ENCODE measurements around the gene CDC42EP5.

CDC42EP5 gene

DNA sequence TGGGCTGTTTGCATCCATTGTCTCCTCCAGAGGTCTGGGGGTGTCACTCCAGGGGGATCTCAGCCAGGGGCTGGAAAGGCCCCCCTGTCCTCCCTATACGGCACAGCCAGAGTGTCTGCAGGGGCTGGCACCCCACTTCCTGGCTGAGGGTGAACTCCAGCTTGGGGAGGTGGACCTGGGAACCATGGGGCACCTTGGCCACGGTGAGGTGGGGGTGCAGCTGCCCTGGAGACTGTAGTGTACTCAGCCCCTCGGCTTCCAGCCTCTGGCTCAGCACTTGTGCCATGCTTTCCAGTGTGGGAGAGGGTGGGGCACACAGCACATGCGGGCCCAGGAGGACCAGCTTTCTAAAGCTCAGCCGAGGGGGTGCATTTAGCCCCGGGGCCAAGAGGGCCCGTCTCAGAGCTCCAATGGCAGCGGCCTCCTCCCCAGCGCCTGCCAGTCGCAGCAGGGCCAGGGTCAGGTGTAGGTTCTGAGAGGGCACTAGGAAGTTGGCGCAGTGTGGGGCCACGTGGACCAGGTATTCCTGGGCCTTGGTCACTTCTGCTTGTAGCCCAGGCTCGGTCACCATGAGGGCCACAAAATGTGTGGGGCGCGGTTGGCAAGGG lies 10.9 kb downstream of the CDC42EP5 start:
- no peak for DNase-seq (ENCODE audit: extremely low read depth, low read depth)
- TF ChIP-seq, protein P1, sequence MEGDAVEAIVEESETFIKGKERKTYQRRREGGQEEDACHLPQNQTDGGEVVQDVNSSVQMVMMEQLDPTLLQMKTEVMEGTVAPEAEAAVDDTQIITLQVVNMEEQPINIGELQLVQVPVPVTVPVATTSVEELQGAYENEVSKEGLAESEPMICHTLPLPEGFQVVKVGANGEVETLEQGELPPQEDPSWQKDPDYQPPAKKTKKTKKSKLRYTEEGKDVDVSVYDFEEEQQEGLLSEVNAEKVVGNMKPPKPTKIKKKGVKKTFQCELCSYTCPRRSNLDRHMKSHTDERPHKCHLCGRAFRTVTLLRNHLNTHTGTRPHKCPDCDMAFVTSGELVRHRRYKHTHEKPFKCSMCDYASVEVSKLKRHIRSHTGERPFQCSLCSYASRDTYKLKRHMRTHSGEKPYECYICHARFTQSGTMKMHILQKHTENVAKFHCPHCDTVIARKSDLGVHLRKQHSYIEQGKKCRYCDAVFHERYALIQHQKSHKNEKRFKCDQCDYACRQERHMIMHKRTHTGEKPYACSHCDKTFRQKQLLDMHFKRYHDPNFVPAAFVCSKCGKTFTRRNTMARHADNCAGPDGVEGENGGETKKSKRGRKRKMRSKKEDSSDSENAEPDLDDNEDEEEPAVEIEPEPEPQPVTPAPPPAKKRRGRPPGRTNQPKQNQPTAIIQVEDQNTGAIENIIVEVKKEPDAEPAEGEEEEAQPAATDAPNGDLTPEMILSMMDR (IDR thresholded peaks at IDR 0.05; ENCODE audit: low read depth, low read length): no peak

DNA sequence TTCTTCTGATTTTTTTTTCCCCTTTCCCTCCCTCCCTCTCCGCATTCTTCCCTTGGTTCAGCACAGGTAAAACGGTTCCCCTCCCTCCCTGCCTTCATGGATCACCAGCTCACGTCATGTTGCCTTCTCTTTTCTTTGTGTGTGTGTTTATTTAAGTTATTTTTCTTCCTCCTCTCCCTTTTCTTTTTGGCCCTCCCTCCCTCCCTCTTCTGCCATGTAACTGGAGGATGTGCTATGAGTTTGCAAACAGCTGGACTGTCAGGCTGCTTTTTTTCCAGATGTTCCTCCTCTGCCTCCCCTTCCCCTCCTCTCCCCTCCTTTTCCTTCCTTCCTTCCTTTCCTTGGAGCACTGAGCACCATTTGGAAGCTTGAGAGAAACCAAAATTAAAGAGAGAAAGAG lies 11.5 kb downstream of the CDC42EP5 start:
- no peak for DNase-seq (ENCODE audit: extremely low read depth, low read depth)
- TF ChIP-seq, protein P1 (IDR thresholded peaks at IDR 0.05; ENCODE audit: low read depth, low read length): no peak

DNA sequence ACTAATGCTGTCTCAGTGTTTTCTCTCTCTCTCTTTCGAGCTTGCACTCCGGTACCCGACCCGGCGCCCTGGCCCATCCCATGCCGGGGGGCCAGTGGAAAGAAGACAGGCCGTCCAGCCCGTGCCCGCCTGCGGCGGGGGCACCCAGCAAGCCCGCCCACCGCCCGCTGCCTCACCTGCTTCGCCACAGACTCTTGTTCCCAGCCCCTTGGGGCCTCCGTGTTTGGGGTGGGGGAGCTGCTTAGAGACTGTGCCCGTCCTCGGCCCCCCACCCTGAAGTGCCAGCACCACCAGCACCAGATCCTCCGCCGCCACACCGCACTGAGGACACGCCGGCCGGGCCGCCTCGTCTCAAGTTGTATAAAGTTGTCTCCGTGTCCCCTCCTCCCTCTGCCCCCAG lies 11.9 kb downstream of the CDC42EP5 start:
- no peak for DNase-seq (ENCODE audit: extremely low read depth, low read depth)
- TF ChIP-seq, protein P1 (IDR thresholded peaks at IDR 0.05; ENCODE audit: low read depth, low read length): no peak

DNA sequence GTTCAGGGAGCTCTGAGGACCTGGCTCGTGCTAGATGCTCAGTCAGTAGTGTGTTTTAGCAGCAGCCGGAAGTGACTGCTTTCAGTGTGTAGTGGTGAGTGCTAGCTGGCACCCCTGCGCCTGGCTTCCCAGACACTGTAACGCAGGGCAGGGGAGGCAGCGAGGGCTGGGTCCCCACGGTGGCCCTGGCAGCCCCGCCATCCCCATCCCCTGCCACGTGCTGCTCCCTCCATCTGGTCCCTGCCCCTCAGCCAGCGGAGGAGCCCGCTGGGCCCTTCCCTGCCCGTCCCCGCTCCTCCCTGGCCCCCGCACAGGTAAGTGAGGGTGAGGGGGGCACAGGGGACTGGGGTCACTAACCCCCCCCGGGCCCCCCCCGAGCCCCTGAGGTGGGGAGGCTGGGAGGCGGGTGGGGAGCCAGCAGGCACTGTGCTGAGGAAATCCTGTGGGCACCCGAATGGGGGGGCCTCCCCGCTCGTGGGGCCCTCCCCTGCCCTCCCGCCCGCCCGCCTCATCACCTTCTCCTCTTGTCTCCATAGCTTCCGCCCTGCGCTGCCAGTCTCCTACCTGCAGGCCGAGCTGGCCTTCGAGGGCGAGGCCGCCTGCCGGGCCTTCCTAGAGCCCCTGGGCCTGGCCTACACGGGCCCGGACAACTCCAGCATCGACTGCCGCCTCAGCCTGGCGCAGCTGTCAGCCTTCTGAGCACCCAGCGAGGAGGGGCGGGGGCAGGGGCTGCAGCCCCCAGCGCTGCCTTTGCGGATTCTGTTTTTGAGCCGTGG lies 12.7 kb downstream of the CDC42EP5 start:
- no peak for DNase-seq (ENCODE audit: extremely low read depth, low read depth)
- TF ChIP-seq, protein P1 (IDR thresholded peaks at IDR 0.05; ENCODE audit: low read depth, low read length): no peak

DNA sequence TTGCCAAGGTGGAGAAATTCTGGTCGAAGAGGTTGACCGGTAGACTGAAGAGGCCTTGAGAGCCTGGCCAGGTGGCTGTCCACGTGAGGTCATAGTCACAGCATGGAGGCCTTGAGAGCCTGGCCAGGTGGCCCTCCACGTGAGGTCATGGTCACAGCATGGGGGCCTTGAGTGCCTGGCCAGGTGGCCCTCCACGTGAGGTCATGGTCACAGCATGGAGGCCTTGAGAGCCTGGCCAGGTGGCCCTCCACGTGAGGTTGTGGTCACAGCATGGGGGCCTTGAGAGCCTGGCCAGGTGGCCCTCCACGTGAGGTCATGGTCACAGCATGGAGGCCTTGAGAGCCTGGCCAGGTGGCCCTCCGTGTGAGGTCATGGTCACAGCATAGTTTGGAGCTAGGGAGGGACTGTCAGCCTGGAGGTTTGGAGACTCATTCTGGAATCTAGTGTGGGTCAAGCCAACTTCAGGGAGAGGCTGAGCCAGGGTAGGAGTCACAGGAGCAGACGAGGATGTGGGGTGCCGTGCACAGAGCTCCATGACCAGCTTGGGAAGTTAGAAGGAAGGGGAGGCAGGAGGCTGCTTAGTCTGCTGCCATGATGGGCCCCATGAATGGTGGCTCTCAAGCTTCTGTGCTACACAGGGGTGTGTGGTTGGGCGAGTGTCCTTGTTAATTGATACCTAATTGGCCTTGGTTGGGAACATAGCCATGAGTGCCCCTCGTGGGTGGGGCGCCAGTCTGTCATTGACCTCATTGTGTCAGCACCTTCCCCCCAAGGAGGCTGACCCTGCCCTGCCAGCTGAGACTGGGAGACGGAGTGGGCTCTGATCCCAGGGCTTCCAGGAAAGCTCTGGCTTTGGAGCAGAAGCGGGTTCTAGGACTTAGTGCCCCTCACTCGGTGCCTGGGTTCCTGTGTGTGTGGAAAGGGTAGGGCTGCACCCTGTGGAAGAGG lies 13.5 kb downstream of the CDC42EP5 start:
- TF ChIP-seq, protein P1 (IDR thresholded peaks at IDR 0.05; ENCODE audit: low read depth, low read length): no peak
- no peak for DNase-seq (ENCODE audit: extremely low read depth, low read depth)

DNA sequence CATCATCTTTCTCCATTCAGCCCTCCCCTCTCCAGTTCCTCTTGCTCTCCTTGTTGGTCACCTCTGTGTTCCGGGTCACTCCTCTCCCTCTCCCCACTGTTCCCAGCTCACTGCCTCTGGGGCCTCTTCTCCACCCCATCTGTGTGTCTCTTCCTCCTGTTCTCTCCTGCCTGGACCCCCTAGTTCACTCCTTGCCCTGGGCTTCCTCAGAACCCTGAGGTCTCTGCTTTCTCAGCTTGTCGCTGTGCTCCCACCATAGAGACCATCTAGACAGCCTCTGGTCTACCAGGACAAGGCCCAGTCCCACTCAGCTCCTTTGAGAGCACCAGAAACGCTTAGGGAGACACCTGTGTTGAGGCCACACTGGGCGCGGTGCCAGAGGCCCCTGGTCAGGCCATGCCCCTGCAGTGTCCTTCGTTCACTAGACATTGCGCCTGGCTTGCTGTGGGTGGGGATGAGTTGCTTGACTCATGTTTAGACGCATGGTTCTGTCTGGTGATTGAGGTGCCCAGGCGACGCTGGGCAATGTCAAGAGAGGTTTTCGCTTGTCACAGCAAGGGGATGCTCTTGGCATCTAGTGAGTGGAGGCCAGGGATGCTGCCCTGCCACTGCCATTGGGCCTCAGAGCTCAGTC lies 14.3 kb downstream of the CDC42EP5 start:
- TF ChIP-seq, protein P1 (IDR thresholded peaks at IDR 0.05; ENCODE audit: low read depth, low read length): no peak
- no peak for DNase-seq (ENCODE audit: extremely low read depth, low read depth)
